Measurements from ENCODE around the gene ZNF514. TPM values are rescaled to one million over a fixed set of nuclear protein-coding genes. Genes with fewer than 3 reads are reported as not detected.

The ZNF514 gene
- polyA plus RNA-seq, 1 donor (not counting 4 experiments of a cell fraction or from before 2014, with no cell fraction given), result 7.9 TPM

- dilution Hi-C loops (cut with MboI; ENCODE audit: extremely low pct_ligation_motif_present, low sequenced_read_pairs), result no loop called here
- H3K4me3 ChIP-seq (ENCODE audit: control insufficient read depth in 2 of 3, extremely low read depth in 1 of 3, insufficient read depth in 2 of 3, low read depth in 1 of 3, low read length in 3 of 3), result peak within 1 kb of the TSS; percentile 99 to 100 (median 100)
- H3K36me3 ChIP-seq (ENCODE audit: control insufficient read depth in 2 of 2, extremely low read depth in 1 of 2, insufficient read depth in 2 of 2, low read length in 2 of 2), result peaks cover 0 to 2% of the 10 kb centered on the region in 2 experiments
- H3K9ac ChIP-seq (ENCODE audit: control insufficient read depth, extremely low read depth, insufficient read depth, low read length), result peak within 1 kb of the TSS; percentile 95
- peak within 1 kb of the TSS; percentile 88 for H3K27ac ChIP-seq (ENCODE audit: control insufficient read depth, insufficient read depth, low read length)
- H3K9me1 ChIP-seq (ENCODE audit: control insufficient read depth, extremely low read depth, insufficient read depth, low read length), result no peaks in the 10 kb centered on the region
- no peaks in the 10 kb centered on the region for H3K27me3 ChIP-seq (ENCODE audit: control insufficient read depth, extremely low read depth, insufficient read depth, low read length)
- peaks cover 12% of the 10 kb centered on the region for H3K4me1 ChIP-seq (ENCODE audit: control insufficient read depth, extremely low read depth, insufficient read depth, low read length)
- H4K20me1 ChIP-seq (ENCODE audit: control insufficient read depth, extremely low read depth, insufficient read depth, low read length), result no peaks in the 10 kb centered on the region
- peak within 1 kb of the TSS; percentile 79 for H3K4me2 ChIP-seq (ENCODE audit: control insufficient read depth, extremely low read depth, insufficient read depth, low read depth, low read length)
- TF ChIP-seq, protein P1, sequence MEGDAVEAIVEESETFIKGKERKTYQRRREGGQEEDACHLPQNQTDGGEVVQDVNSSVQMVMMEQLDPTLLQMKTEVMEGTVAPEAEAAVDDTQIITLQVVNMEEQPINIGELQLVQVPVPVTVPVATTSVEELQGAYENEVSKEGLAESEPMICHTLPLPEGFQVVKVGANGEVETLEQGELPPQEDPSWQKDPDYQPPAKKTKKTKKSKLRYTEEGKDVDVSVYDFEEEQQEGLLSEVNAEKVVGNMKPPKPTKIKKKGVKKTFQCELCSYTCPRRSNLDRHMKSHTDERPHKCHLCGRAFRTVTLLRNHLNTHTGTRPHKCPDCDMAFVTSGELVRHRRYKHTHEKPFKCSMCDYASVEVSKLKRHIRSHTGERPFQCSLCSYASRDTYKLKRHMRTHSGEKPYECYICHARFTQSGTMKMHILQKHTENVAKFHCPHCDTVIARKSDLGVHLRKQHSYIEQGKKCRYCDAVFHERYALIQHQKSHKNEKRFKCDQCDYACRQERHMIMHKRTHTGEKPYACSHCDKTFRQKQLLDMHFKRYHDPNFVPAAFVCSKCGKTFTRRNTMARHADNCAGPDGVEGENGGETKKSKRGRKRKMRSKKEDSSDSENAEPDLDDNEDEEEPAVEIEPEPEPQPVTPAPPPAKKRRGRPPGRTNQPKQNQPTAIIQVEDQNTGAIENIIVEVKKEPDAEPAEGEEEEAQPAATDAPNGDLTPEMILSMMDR (optimal IDR thresholded peaks at IDR 0.05 in 1 of 3, IDR thresholded peaks at IDR 0.05 in 1 of 3, conservative IDR thresholded peaks at IDR 0.05 in 1 of 3; ENCODE audit: extremely low read depth in 1 of 3, insufficient read depth in 2 of 3, low read length in 3 of 3), result no peak
- TF ChIP-seq EZH2 (IDR thresholded peaks at IDR 0.05; ENCODE audit: low read length), result no peak
- H3K79me2 ChIP-seq (ENCODE audit: control insufficient read depth, insufficient read depth, low read length), result peaks cover 38% of the 10 kb centered on the region
- H3K9me3 ChIP-seq (ENCODE audit: control insufficient read depth, low read depth, low read length), result no peaks in the 10 kb centered on the region
- no peak for FAIRE-seq
- peak within 1 kb of the TSS; percentile 95 for H2AFZ ChIP-seq (ENCODE audit: control insufficient read depth, low read length)
- DNase-seq (ENCODE audit: low read depth, low spot score), result no peak
These were observed 38.0 kb downstream of the ZNF514 start, which contains the start of gene MRPS5 for GRCh38 chr2:95121407-95122196. Gene MRPS5, minus strand, starts transcription at chr2:95121808. Its CDS starts 17 bp downstream, at chr2:95121791.

DNA sequence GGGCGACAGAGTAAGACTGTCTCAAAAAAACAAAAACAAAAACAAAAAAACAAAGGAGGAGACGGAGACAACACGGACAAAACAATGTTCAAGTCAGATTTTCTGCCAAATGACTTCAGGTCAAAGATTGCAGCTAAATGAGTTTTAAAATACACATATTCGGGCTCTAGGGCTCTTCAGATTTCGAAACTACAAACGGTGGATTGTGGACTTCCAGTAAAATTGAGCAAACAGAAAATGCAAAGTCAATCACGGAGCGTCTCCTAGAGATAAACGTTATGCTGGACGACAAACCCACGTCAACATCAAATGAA, 38.6 kb downstream of the ZNF514 start:
- dilution Hi-C loops (cut with MboI; ENCODE audit: extremely low pct_ligation_motif_present, low sequenced_read_pairs), result no loop called here

More for the DNA sequence above, 38.6 kb downstream of the ZNF514 start:
- FAIRE-seq, result no peak
- Histone ChIP-seq H2AFZ (ENCODE audit: control insufficient read depth, low read length) (peak overlapping the region; percentile 95), H3K9me1 (ENCODE audit: control insufficient read depth, extremely low read depth, insufficient read depth, low read length) (no peaks in the 10 kb centered on the region), H3K27ac (ENCODE audit: control insufficient read depth, insufficient read depth, low read length) (peak overlapping the region; percentile 88), H3K9ac (ENCODE audit: control insufficient read depth, extremely low read depth, insufficient read depth, low read length) (peak overlapping the region; percentile 95), H3K4me2 (ENCODE audit: control insufficient read depth, extremely low read depth, insufficient read depth, low read depth, low read length) (peak overlapping the region; percentile 79), H4K20me1 (ENCODE audit: control insufficient read depth, extremely low read depth, insufficient read depth, low read length) (no peaks in the 10 kb centered on the region), H3K79me2 (ENCODE audit: control insufficient read depth, insufficient read depth, low read length) (peaks cover 38% of the 10 kb centered on the region), H3K4me3 (ENCODE audit: control insufficient read depth in 2 of 3, extremely low read depth in 1 of 3, insufficient read depth in 2 of 3, low read depth in 1 of 3, low read length in 3 of 3) (peak overlapping the region; percentile 99 to 100 (median 100)), H3K27me3 (ENCODE audit: control insufficient read depth, extremely low read depth, insufficient read depth, low read length) (no peaks in the 10 kb centered on the region), H3K9me3 (ENCODE audit: control insufficient read depth, low read depth, low read length) (no peaks in the 10 kb centered on the region), H3K36me3 (ENCODE audit: control insufficient read depth in 2 of 2, extremely low read depth in 1 of 2, insufficient read depth in 2 of 2, low read length in 2 of 2) (peaks cover 0 to 2% of the 10 kb centered on the region in 2 experiments), H3K4me1 (ENCODE audit: control insufficient read depth, extremely low read depth, insufficient read depth, low read length) (peaks cover 12% of the 10 kb centered on the region)
- DNase-seq (ENCODE audit: low read depth, low spot score), result no peak
- TF ChIP-seq, protein P1 (optimal IDR thresholded peaks at IDR 0.05 in 1 of 3, IDR thresholded peaks at IDR 0.05 in 1 of 3, conservative IDR thresholded peaks at IDR 0.05 in 1 of 3; ENCODE audit: extremely low read depth in 1 of 3, insufficient read depth in 2 of 3, low read length in 3 of 3), result no peak
- TF ChIP-seq EZH2 (IDR thresholded peaks at IDR 0.05; ENCODE audit: low read length), result no peak

Measured in keratinocyte (primary cell).